Sciatic nerve (tissue), 2 donors: Measurements from ENCODE around the gene SBDS. TPM values are rescaled to one million over a fixed set of nuclear protein-coding genes. Genes with fewer than 3 reads are reported as not detected.

Source experiments
- ATAC-seq: fragments of 200-7000 bp; cut with Tn5 transposase; one replicate; pipeline ENCODE4 v1.9.1; 2020; ENCODE audit warnings: mild to moderate bottlenecking, moderate library complexity
- DNase-seq: peaks from one replicate; pipeline ENCODE4 v3.0.0-alpha.2; 2020; ENCODE audit warnings: low spot score
- intact Hi-C: fragments of 100-400 bp; cut with DNase I; formaldehyde crosslinking; loops from one replicate; pipeline ENCODE4 v1.14.2; 2022
- total RNA-seq: library from RNA; stranded (reverse); fragmentation: NEBNext Ultra II Directional; extraction: Animal tissue kit (Norgen Biotek cat#: 25700); gene quantifications from one replicate; pipeline ENCODE4 v1.2.1, GENCODE V29; 2021
- donor health status: DM: no; HTN: no; CAD: no.
- donor health status: DM: no; HTN: no; CAD: no.

SBDS gene
- total RNA-seq, 1 donor from 2014 or later, result 161 TPM

- ATAC-seq (no peak), DNase-seq (no peak)
- intact Hi-C loops, result no loop called here
Measured at GRCh38 chr7:66953044-66953427, 42.4 kb downstream of the SBDS start.

GRCh38 chr7:66952343-66953043, 42.9 kb downstream of the SBDS start:
- intact Hi-C loops, result no loop called here
- ATAC-seq (no peak), DNase-seq (no peak)

GRCh38 chr7:66950763-66951162, 44.6 kb downstream of the SBDS start:
- intact Hi-C loops, result no loop called here
- ATAC-seq (no peak), DNase-seq (no peak)

GRCh38 chr7:66950311-66950710, 45.1 kb downstream of the SBDS start:
- intact Hi-C loops, result no loop called here
- DNase-seq, result no peak
- ATAC-seq, result no peak

GRCh38 chr7:66948480-66949109, 46.8 kb downstream of the SBDS start:
- DNase-seq, result no peak
- intact Hi-C loops, result no loop called here
- no peak for ATAC-seq

GRCh38 chr7:66946545-66946944, 48.8 kb downstream of the SBDS start:
- intact Hi-C loops, result no loop called here
- DNase-seq, result no peak
- ATAC-seq, result no peak

GRCh38 chr7:66939325-66939724, 56.1 kb downstream of the SBDS start:
- DNase-seq (no peak), ATAC-seq (no peak)
- intact Hi-C loops, result no loop called here

GRCh38 chr7:66937940-66938339, 57.4 kb downstream of the SBDS start:
- intact Hi-C loops, result no loop called here
- ATAC-seq, result no peak
- DNase-seq, result no peak

Other genes starting within 250 kb of the SBDS start
- 87.4 TPM for gene TMEM248, start 74.4 kb downstream of the SBDS start, total RNA-seq
- gene TYW1, start 1.2 kb upstream of the SBDS start, total RNA-seq, result 22.0 TPM